ENCODE measurements around the gene RAB7A.
A peak's percentile ranks its signal among the peaks of the same experiment; 100 is the strongest.

The RAB7A gene

GRCh38 chr3:128841926-128842920 is 116.2 kb downstream of the RAB7A start:
- no peak overlapping the region for H3K27ac Mint-ChIP-seq
- H3K9me3 Mint-ChIP-seq, result peaks cover 8% of the 10 kb centered on the region
- DNase-seq, result no peak
- TF ChIP-seq CTCF (IDR thresholded peaks at IDR 0.05), result no peak
- peaks cover 15% of the 10 kb centered on the region for H3K4me1 Mint-ChIP-seq
- H3K4me3 Mint-ChIP-seq, result no peak overlapping the region
- H3K36me3 Mint-ChIP-seq (ENCODE audit: low read depth), result peaks cover 6% of the 10 kb centered on the region
- H3K27me3 Mint-ChIP-seq (ENCODE audit: low read depth, poor library complexity), result peaks cover 13% of the 10 kb centered on the region

- Mint-ChIP-seq H3K27me3 (ENCODE audit: low read depth, poor library complexity) (peaks cover 13% of the 10 kb centered on the region), H3K36me3 (ENCODE audit: low read depth) (peaks cover 6% of the 10 kb centered on the region), H3K27ac (no peak overlapping the region), H3K4me3 (no peak overlapping the region), H3K9me3 (peaks cover 8% of the 10 kb centered on the region), H3K4me1 (peaks cover 15% of the 10 kb centered on the region)
- DNase-seq, result no peak
- TF ChIP-seq CTCF (IDR thresholded peaks at IDR 0.05), result no peak
These were observed 118.5 kb downstream of the RAB7A start for GRCh38 chr3:128844502-128844901.

GRCh38 chr3:128845119-128845777 is 119.3 kb downstream of the RAB7A start:
- peak overlapping the region; percentile 74 for H3K4me3 Mint-ChIP-seq

GRCh38 chr3:128845778-128846485 is 119.9 kb downstream of the RAB7A start:
- H3K4me1 Mint-ChIP-seq, result peaks cover 19% of the 10 kb centered on the region
- peak overlapping the region; percentile 74 for H3K4me3 Mint-ChIP-seq
- H3K36me3 Mint-ChIP-seq (ENCODE audit: low read depth), result peaks cover 6% of the 10 kb centered on the region
- H3K27me3 Mint-ChIP-seq (ENCODE audit: low read depth, poor library complexity), result peaks cover 8% of the 10 kb centered on the region
- DNase-seq, result peak; percentile 92
- peak; percentile 62 for TF ChIP-seq CTCF (IDR thresholded peaks at IDR 0.05)
- H3K27ac Mint-ChIP-seq, result no peak overlapping the region
- peaks cover 7% of the 10 kb centered on the region for H3K9me3 Mint-ChIP-seq

More at GRCh38 chr3:128845119-128845777, 119.3 kb downstream of the RAB7A start:
- H3K27me3 Mint-ChIP-seq (ENCODE audit: low read depth, poor library complexity), result peaks cover 13% of the 10 kb centered on the region
- TF ChIP-seq CTCF (IDR thresholded peaks at IDR 0.05), result no peak
- H3K36me3 Mint-ChIP-seq (ENCODE audit: low read depth), result peaks cover 6% of the 10 kb centered on the region
- H3K27ac Mint-ChIP-seq, result no peak overlapping the region
- DNase-seq, result peak; percentile 30
- peaks cover 15% of the 10 kb centered on the region for H3K4me1 Mint-ChIP-seq
- H3K9me3 Mint-ChIP-seq, result peaks cover 8% of the 10 kb centered on the region

GRCh38 chr3:128846486-128846891 is 120.5 kb downstream of the RAB7A start:
- H3K9me3 Mint-ChIP-seq, result peaks cover 1% of the 10 kb centered on the region

More at GRCh38 chr3:128846486-128846891, 120.5 kb downstream of the RAB7A start:
- H3K27ac Mint-ChIP-seq, result no peak overlapping the region
- H3K4me1 Mint-ChIP-seq, result peaks cover 19% of the 10 kb centered on the region
- no peak for TF ChIP-seq CTCF (IDR thresholded peaks at IDR 0.05)
- no peak for DNase-seq
- peaks cover under 1% of the 10 kb centered on the region for H3K36me3 Mint-ChIP-seq (ENCODE audit: low read depth)
- peaks cover 8% of the 10 kb centered on the region for H3K27me3 Mint-ChIP-seq (ENCODE audit: low read depth, poor library complexity)
- peak overlapping the region; percentile 74 for H3K4me3 Mint-ChIP-seq

Data from nephron progenitor cell (in vitro differentiated cells).